K562 (cell line): Measurements from ENCODE around the gene CCDC136. TPM values are rescaled to one million over a fixed set of nuclear protein-coding genes. Genes with fewer than 3 reads are reported as not detected.
A peak's percentile ranks its signal among the peaks of the same experiment; 100 is the strongest.

Experiments used
- C11orf30 ChIP-seq: fragments of 450-650 bp; IDR thresholded peaks from 2 replicates; pipeline ENCODE4 v1.6.1; 2016; ENCODE audit warnings: low read depth, mild to moderate bottlenecking
- CTCFL ChIP-seq: IDR thresholded peaks from 2 replicates; pipeline ENCODE4 v1.6.1; 2011; ENCODE audit warnings: borderline replicate concordance, low read depth, mild to moderate bottlenecking, moderate library complexity, low read length; ENCODE audit not compliant: insufficient read depth, poor library complexity, severe bottlenecking
- E2F6 ChIP-seq, 2 experiments: IDR thresholded peaks; 2 replicates each; pipeline ENCODE4 v1.6.1; 2011; ENCODE audit warnings: borderline replicate concordance in 1 of 2, control low read depth in 1 of 2, low read depth in 1 of 2, low read length in 1 of 2, mild to moderate bottlenecking in 1 of 2, mixed read lengths in 1 of 2, moderate library complexity in 1 of 2; ENCODE audit not compliant: insufficient read depth in 1 of 2, insufficient read length in 1 of 2, poor library complexity in 1 of 2, severe bottlenecking in 1 of 2; ENCODE audit errors: extremely low read depth in 1 of 2
- IRF2 ChIP-seq: sonication (generic); formaldehyde crosslinking; IDR thresholded peaks from 2 replicates; pipeline ENCODE4 v1.8.1; 2022; ENCODE audit warnings: mild to moderate bottlenecking, missing genetic modification reagents
- IRF9 ChIP-seq: fragments of 450-650 bp; IDR thresholded peaks from 2 replicates; pipeline ENCODE4 v1.6.1; 2016; ENCODE audit warnings: missing biosample characterization, missing genetic modification characterization
- MED1 ChIP-seq: sonication (generic); formaldehyde crosslinking; IDR thresholded peaks from 2 replicates; pipeline ENCODE4 v1.8.1; 2023; ENCODE audit warnings: missing genetic modification reagents, borderline replicate concordance
- MEIS2 ChIP-seq: fragments of 450-650 bp; IDR thresholded peaks from 2 replicates; pipeline ENCODE4 v1.6.1; 2014; ENCODE audit warnings: mild to moderate bottlenecking; ENCODE audit not compliant: partially characterized antibody
- PPARD ChIP-seq: fragments of 250-450 bp; sonication (Bioruptor Pico); IDR thresholded peaks from 2 replicates; pipeline ENCODE4 v1.8.0; 2022; ENCODE audit warnings: inconsistent platforms, mild to moderate bottlenecking, moderate library complexity
- PRPF4 ChIP-seq: fragments of 200-400 bp; formaldehyde crosslinking; IDR thresholded peaks from one replicate; pipeline ENCODE4 v1.6.1; 2017; ENCODE audit warnings: low read length, low read depth, mild to moderate bottlenecking; ENCODE audit not compliant: insufficient read depth, poor library complexity, severe bottlenecking
- SIRT6 ChIP-seq: IDR thresholded peaks from one replicate; pipeline ENCODE4 v1.6.1; 2012; ENCODE audit warnings: low read depth, mild to moderate bottlenecking, control low read depth, inconsistent platforms, low read length, moderate library complexity
- SP2 ChIP-seq: IDR thresholded peaks from 2 replicates; pipeline ENCODE4 v1.6.1; 2011; ENCODE audit warnings: mild to moderate bottlenecking, low read depth, low read length, moderate library complexity; ENCODE audit not compliant: poor library complexity, severe bottlenecking; ENCODE audit errors: extremely low read depth
- STAT6 ChIP-seq: sonication (generic); formaldehyde crosslinking; IDR thresholded peaks from 2 replicates; pipeline ENCODE4 v1.8.1; 2023; ENCODE audit warnings: mild to moderate bottlenecking, missing genetic modification reagents
- ZC3H4 ChIP-seq: sonication (generic); formaldehyde crosslinking; IDR thresholded peaks from 2 replicates; pipeline ENCODE4 v1.9.0; 2021; ENCODE audit warnings: missing genetic modification reagents, borderline replicate concordance
- ZNF143 ChIP-seq: sonication (generic); formaldehyde crosslinking; IDR thresholded peaks from 2 replicates; pipeline ENCODE4 v1.9.0; 2022; ENCODE audit warnings: mild to moderate bottlenecking, missing genetic modification reagents
- ZNF280B ChIP-seq: fragments of 250-450 bp; sonication (Bioruptor Pico); IDR thresholded peaks from 2 replicates; pipeline ENCODE4 v1.5.1; 2021; ENCODE audit warnings: mild to moderate bottlenecking
- ZNF75A ChIP-seq: fragments of 450-650 bp; formaldehyde crosslinking; IDR thresholded peaks from 2 replicates; pipeline ENCODE4 v1.4.0; 2020; ENCODE audit warnings: mild to moderate bottlenecking
- ZNF76 ChIP-seq: fragments of 250-450 bp; sonication (Bioruptor Pico); IDR thresholded peaks from 2 replicates; pipeline ENCODE4 v1.4.0; 2020; ENCODE audit warnings: mild to moderate bottlenecking, moderate library complexity, borderline replicate concordance
- polyA plus RNA-seq, 8 experiments: library from polyadenylated mRNA; depleted of rRNA in 4 of 8; stranded (reverse) in 5 of 8; unstranded in 3 of 8; fragments of >200 nt; fragmentation: Nextera tagmentation in 2 of 8; fragmentation: Illumina TruSeq in 1 of 8; extraction: Ambion mirVana in 2 of 8; extraction: Trizol in 1 of 8; gene quantifications; 2 replicates each; pipeline versions ENCODE4 v1.2.1 to v1.2.3, GENCODE V29; 2011 to 2014; ENCODE audit warnings: inconsistent platforms in 1 of 8, missing spikeins in 1 of 8
- total RNA-seq, 7 experiments: library from RNA; depleted of rRNA in 6 of 7; stranded (reverse); fragments of >200 nt in 6 of 7; fragmentation: Illumina TruSeq in 2 of 7; extraction: Trizol in 2 of 7; gene quantifications; 2 replicates each; pipeline versions ENCODE4 v1.2.1 to v1.2.3, GENCODE V29; 2011 to 2021; ENCODE audit warnings: low replicate concordance in 1 of 7

CCDC136 gene
- total and polyA plus RNA-seq, 9 of the 15 experiments (the other 6 are each of a cell fraction or from before 2014, with no cell fraction given) = 2.4 to 40.8 (median 26.5) TPM

- TF ChIP-seq ZNF75A (CRISPR knock-in tag) (no peak), IRF9 (tag) (no peak), PRPF4 (no peak), IRF2 (no peak), STAT6 (CRISPR knock-in tag) (no peak), C11orf30 (no peak), SP2 (no peak), SIRT6 (no peak), MED1 (CRISPR knock-in tag) (no peak), ZNF280B (CRISPR knock-in tag) (no peak), MEIS2 (no peak), ZNF76 (CRISPR knock-in tag) (peak; percentile 35; the same call in 1 of the 2 replicates), ZNF143 (CRISPR knock-in tag) (no peak), PPARD (no peak), ZC3H4 (CRISPR knock-in tag) (0 out of 2 replicates have a peak, but pooled peaks have one; percentile 21), E2F6 (IDR thresholded peaks at IDR 0.05; ENCODE audit: borderline replicate concordance in 1 of 2, extremely low read depth in 1 of 2, insufficient read depth in 1 of 2, insufficient read length in 1 of 2, low read depth in 1 of 2, low read length in 1 of 2, poor library complexity in 1 of 2, severe bottlenecking in 1 of 2) (peak; percentile 79 to 90), CTCFL (no peak)
These were observed 39.6 kb downstream of the CCDC136 start (continued) for GRCh38 chr7:128831178-128831993.
